GM18507 (cell line): ENCODE measurements around the gene BAIAP2.

Source experiments
- DNase-seq: peaks from one replicate; pipeline ENCODE4 v3.0.0; 2011; ENCODE audit warnings: low read depth; ENCODE audit not compliant: insufficient read length; ENCODE audit errors: extremely low spot score
- FAIRE-seq: peaks from 2 replicates; lab custom pipeline; 2011; peaks lifted over from hg19 to GRCh38; lab: Jason Lieb, UNC

The BAIAP2 gene

DNA sequence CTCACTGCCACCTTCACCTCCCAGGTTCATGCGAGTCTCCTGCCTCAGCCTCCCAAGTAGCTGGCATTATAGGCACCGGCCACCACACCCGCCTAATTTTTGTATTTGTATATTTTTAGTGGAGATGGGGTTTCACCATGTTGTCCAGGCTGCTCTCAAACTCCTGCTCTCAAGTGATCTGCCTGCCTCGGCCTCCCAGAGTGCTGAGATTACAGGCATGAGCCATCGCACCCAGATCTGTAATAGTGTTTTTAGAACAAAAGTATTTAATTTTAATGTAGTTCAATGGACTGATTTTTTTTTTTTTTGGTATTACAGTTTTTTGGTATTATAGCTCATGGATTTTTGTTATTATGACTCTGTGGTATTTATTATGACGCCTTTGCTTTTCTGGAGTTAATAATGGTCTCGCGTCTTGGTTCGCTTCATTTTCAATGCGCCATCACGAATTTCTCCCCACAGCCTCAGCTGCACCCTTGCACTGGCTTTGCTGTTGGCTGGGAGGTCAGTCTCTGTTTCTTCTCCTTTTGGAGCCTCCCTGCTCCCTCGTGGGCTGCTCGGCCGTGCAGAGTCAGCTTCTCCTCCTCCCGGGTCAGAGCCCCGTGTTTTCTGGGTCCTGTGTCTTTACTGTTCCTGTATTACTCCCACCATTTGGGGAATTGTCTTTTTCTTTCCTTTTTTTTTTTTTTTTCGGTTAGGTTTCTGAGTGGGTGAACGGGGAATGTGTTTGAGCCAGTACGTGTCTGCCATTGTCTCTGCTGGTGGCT is 27.2 kb downstream of the BAIAP2 start:
- no peak for DNase-seq
- FAIRE-seq: no peak

DNA sequence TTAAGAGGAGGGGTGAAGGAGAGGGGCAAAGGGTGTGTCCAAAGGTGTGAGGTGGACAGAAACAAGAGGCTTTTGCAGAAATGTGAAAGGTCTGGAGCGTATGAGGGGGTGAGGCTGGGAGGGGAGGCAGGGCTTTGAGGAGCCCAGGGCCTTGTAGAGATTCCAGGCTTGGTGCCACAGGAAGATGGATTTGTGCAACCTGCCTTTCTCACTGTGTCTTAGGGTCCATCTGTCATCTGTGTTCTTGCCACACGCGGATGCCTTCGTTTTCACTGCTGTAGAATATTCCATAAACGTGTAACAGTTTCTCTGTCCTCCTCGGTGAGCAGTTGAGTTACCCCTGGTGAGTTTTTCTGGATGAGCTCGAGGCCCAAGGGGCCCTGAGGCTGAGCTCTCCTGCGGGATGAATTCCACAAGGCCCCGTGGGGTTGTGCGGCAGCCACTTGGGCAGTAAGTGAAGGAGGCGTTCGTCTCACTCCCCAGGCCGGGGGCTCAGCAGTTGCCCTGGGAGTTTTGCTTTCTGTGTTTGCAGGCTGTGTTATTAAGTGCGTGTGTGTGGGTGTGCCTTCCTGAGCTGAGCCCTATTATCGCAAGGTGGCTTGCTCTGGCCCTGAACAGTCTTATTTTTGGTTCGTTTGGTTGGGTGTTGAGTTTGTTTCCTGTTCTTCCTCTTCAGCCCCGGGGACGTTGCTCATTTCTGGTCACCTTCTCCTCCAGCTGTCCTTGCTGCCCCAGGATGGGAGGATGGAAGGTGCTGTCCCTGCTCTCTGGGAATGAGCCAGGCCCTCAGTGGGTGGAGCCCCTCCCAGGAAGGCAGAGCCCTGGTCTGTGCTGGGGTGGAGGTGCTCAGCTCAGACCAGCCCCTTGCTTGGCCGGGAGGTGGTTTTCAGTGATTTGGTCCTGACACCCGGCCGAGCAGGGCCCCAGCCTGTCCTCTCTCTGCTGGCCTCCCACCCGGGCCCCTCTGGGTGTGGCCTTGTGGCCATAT is 28.4 kb downstream of the BAIAP2 start:
- DNase-seq (no peak), FAIRE-seq (no peak)

DNA sequence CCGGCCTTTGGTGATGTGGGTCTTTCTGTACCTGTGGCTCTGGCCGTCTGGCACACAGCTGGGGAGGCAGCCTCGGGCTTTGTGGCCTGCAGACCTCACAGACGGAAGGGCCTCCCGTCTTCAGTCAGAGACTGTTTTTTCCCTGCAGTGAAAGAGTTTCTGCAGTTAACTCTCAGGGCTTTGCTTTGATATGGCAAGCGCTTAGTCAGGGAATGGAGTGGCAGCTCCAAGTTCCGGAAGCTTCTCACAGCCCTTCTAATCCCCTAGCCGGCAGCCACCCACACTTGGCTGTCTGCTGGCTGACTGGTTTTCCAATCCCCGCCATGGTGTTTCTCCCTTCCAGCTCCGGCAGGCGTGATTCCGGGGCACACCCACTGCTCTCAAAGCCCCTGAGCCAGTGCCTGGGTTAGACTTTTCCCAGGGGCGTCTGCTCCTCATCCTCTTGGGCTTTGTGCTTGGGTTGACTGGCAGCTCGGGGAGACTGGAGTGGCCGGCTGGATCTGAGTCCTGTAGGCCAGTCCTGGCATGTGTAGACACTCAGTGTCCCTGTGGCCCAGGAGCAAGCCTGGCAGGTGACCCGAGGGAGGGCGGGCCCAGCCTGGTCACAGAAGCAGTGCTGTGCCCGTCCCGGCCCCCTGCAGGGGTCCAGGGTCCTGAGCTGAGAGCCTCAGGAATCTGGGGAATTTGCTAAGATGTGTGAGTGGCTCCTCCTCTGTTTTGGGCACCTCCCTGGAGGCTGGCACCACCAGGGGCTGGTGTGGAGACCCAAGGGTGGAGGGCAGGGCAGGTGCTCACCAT is 29.9 kb downstream of the BAIAP2 start:
- no peak for FAIRE-seq
- DNase-seq: no peak

DNA sequence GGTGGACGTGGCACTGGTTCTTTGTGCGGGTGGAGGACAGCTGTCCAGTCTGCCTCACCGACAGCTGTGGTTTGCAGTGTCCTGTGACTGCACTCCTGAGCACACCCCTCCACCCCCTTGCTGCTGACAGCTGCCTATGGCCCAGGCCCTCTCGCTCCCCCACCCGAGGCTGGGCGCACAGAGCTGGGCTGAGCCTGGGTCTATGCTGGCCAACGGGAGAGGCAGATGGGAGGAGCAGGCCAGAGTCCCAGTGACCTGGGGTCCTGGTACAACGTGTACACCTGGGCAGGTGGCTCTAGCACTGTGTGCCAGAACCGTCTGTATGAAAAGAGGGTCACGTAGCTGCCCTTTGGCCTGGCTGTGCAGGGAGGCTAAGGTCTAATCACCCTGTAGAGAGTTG is 30.5 kb downstream of the BAIAP2 start:
- no peak for DNase-seq
- no peak for FAIRE-seq

DNA sequence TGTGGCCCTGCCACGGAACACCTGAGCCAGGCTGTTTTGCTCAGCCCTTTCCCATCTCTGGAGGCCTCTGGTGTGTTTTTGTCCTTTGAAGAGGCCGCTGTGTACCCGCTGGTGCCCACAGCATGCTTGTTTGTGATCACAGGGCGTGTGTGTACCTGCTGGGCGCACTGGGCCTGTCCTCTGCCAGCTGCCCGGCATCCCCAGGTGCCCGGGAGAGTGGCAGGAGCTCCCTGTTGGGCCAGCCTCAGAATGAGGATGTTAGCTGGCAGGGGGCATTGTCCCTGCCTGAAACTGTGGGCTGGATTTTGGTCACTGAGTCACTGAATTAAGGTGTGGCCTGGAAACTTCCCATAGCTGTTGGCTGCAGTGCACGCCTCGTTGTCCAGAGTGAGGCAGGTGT is 31.1 kb downstream of the BAIAP2 start:
- no peak for FAIRE-seq

DNA sequence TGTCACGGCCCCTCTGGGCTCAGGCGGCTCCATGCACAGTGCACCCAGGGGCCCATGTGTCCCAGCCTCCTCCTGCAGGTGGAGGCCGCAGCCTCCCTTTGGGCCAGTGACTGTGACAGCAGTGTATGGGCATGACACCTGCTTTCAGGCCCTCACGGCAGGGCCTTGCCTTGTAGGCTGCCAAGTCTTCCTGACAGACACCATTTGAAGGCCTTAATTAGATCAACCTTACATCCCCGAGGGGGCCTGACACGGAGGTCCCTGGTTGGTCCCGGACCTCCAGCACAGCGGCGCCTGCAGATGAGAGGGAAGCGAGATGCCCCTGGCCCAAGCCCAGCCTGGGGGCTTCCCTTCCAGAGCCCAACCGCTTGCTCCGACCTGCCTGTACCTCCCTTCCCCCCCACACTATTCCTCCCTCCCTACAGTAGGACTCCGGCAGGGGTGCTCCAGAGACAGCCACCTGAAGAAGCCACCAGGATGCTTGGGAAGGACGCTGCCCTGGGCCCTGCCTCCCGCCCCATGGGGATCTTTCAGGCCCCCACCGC is 31.9 kb downstream of the BAIAP2 start:
- FAIRE-seq (no peak), DNase-seq (no peak)

More for the DNA sequence above, 31.1 kb downstream of the BAIAP2 start:
- no peak for DNase-seq

DNA sequence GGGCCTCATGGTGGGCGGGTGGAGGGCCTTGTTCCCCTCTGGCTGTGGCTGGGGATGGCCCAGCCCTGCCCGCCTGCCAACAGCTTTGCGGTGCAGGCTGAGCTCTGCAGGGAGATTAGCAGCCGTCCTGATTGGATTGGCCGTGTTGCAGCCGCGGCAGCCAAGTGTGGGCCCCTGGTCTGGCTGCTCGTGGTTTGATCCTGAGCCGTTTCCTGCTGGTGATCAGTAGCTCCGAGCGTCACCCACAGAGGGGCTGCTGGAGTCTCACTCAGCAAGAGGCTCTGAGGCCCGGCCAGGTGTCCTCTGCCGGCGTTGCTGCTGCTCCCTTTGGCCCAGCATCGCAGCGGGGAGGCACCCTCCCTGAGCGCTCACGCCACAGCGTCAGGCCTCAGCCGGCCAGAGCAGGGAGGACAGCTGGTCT is 32.5 kb downstream of the BAIAP2 start:
- FAIRE-seq (no peak), DNase-seq (no peak)

DNA sequence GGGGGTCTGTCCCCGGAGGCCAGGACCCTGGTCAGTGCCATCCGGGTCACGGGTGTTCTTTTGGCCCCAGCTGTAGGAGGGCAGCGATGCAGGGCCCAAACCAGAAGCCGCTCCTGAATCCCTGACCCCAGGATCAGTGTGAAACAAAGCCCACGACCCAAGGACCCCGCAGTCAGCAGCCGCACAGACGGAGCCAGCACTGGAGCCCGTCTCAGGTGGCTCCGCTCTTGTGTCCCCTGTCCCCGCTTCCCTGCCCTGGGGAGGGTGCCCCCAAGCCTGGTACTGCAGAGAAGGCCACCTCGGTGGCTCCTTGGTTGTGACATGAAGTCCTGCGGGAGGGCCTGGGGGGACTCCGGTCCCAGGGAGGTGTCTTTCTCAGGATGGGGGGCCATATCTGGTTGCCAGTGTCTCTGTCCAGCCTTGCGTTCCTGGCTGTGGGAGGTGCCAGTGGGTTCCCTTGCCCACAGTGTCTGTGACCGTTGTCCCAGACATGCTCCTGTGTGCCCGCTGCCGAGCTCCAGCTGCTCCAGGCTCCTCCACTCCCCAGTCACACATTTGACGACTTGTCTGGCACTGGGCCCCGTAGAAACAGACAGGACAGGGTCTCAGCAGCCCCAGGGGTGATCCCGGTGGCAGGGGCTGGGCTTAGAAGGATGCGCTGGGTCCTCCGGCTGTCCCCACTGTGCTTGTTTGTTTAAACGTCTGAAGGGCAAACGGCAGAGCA is 33.6 kb downstream of the BAIAP2 start:
- FAIRE-seq: no peak

DNA sequence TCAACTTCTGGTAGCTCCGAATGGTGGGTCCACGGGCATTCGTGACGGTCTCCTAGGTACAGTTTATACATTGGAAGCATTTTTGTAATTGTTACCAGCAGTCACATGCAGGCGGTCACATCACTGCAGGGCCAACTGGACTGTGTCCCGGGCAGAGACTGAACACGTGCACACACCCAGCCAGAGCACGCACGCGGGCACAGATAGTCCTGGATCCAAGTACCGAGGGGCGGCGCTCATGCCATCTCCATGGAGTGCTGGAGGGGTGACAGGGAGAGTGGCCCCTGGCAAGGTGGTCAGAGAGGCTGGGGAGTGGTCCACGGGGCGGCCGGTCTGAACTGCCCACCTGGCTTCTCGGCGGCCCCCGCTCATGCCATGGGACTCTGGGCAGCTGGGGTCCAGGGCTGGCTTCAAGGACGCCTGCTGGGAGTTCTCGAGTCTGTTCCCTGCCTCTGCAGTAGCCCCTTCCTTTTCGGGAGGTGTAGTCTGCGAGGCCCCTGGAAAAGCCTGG is 34.2 kb downstream of the BAIAP2 start:
- FAIRE-seq: no peak
- no peak for DNase-seq

More for the DNA sequence above, 33.6 kb downstream of the BAIAP2 start:
- DNase-seq: no peak

DNA sequence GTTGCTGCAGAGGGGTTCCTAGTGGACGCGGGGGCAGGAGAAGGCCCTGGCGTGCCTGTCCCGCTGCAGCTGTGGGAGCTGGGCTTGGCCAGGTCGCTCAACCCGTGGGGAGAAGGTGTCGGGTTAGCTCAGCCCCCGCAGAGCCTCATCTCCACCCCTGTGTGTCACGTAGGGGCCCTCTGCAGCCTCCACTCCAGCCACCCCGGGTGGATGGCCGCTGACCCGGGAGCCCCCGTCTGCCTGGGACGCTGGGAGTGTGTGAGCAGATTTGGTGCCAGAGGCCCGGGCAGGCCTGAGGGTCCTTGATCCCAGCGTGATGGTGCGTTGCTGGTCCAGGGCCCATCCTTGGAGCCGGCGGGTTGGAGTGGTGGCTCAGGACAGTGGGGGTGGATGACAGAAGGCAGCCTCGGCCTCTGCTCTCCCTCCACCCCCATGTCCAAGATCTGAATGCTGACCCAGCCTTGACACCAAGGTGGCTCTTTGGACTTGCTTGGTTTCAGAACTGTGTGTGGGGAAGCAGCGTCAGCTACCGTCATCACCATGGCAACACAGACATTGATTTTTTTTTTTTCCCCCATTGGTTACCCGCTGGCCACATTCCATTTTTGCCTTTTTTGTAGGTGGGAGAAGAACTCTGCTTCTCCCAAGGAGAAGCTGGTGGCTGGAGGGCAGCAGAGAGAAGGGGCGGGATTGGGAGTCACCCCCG is 35.7 kb downstream of the BAIAP2 start:
- FAIRE-seq (no peak), DNase-seq (no peak)

DNA sequence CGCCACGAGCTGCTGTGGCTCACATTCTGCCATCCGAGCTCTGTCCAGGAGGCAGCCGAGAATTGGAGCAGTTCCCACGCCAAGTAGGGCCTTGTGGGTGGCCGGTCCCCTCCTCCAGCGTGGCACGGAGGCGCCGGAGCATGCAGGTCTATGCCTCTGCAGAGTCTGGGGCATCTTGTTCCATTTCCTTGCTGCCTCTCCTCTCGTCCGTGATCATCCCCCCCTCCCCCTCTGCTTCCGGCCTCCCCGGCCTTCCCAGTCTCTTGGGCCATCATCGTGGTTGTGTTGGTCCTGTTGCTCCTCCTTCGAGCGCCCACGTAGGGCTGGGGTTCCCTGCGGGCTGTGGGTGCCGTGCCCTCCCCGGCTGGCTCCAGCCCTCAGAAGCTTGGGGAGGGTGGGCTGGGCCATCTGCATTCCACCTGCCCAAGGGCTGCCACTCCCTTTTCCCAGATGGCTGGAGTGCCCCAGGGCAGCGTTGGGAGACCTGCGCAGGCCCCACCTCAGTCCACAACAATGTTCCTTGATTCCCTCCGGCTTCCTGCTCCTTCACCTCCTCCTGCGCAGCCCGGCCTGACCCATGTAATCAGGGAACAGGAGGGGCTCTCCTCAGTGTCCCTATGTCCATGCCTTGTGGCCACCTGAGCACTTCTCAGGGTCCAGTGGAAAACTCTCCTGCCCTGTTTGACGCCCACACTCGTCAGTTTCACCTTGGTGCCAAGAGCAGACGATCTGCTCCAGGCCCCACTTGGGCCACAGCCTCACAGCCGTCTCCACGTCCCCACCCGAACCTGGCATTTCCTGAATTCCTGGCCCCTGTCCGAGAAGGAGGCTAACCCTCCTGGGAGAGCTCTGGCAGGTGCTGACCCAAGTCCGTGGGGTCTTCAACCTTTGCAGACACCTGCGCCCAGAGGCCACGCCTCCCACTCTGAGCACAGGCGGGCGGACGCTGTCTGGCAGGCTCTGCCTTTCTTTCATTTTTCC is 37.1 kb downstream of the BAIAP2 start:
- no peak for DNase-seq
- FAIRE-seq: no peak

DNA sequence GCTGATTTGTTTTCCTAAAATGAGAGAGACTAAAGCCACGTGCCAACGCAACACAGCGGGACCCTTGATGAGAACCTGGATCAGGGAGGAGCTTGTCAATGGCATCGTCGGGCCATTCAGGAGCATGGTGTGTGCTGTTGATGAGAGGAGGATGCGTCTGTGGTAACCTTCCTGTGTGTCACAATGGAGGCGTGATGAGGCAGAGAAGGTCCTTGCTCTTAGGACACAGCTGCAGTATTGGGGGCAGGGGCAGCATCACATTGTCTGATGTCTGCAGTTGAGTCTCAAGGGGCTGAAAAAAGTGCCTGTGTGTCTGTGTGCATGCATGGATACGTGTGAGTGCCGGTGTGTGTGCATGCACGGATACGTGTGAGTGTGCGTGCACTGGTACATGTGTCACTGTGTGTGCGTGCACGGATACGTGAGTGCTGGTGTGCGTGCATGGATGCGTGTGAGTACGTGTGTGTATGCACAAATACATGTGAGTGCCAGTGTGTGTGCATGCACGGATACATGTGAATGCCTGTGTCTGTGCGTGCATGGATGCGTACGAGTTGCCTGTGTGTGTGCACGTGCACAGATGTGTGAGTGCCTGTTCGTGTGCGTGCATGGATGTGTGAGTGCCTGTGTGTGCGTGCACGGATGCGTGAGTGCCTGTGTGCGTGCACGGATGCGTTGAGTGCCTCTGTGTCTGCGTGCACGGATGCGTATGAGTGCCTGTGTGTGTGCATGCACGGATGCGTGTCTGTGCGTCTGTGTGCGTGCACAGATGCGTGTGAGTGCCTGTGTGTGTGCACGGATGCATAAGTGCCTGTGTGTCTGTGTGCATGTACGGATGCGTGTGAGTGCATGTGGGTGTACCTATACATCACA is 39.3 kb downstream of the BAIAP2 start:
- FAIRE-seq (no peak), DNase-seq (no peak)

DNA sequence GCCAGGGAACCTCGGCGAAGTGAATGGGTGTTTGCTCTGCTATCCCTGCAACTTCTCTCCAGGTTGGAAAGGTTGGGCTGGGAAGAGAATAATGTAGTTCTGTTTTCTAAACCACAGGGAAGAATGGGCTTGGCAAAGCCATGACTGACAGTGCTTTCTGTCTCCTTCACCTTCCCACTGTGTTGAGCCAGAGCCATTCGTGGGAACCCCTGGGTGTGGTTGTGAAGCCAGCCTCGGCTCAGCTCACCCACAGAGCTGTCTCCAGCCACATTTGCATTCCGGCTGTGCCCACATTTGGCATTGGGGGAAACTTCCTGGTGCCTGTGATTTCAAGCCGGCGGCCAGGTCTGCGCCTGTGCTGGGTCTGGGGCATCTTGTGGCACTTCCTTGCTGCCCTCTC is 39.9 kb downstream of the BAIAP2 start:
- DNase-seq: no peak
- FAIRE-seq: no peak

DNA sequence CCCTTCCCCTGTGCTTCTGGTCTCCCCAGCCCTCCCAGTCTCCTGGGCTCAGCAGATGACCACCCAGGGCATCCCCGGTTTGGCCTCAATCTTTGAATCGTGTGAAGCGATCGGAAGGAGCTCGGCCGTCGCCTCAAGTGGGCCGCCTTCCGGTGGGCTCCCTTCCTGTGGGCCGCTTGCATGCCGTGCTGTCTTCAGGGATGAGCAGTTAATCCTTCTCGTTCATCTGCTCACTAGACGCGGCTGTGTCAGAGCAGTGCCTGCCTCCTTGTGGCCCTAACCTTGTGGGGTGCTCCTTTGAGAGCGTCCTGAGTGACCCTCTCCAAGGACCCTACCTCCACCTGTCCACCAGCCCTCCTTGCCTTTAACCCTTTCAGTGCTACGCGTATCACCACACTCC is 40.4 kb downstream of the BAIAP2 start:
- no peak for FAIRE-seq
- no peak for DNase-seq

DNA sequence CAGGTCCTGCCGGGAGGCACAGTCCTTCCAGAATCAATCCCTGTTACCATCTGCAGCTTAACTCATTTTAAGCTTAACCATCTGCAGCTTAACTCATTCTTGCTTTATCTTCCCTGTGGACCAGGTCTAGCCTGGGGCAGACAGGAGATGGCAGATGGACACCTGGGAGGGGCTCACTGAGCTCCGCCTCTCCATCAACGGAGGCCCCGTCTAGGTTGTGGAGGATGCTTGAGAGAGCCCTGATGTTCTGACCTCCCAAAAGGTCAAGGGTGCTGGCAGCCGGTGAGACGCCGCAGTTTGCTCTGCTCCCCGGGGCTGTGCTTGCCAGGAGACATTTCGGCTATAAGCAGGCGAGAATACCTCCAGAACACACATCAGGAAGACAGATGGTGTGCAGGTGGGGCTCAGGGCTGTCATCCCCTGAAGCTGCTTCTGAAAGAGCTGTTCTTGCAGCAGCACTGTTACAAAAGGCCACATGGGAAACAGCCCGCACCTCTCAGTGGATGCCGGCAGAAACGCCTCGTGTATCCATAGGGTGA is 41.3 kb downstream of the BAIAP2 start:
- FAIRE-seq: no peak
- DNase-seq: no peak
